ENCODE data around the gene SPATS2L. TPM values are rescaled to one million over a fixed set of nuclear protein-coding genes. Genes with fewer than 3 reads are reported as not detected.

The SPATS2L gene
- total RNA-seq, 1 donor from 2014 or later: 82.3 TPM

GRCh38 chr2:200383380-200384110 lies 77.1 kb downstream of the SPATS2L start:
- DNase-seq (ENCODE audit: low spot score): no peak
- peak; percentile 81 for ATAC-seq
- intact Hi-C loops (cut with DNase I): no loop called here

- no peak for DNase-seq (ENCODE audit: low spot score)
- ATAC-seq: no peak
Observed at GRCh38 chr2:200385063-200385635, 78.7 kb downstream of the SPATS2L start.

GRCh38 chr2:200393191-200393590 lies 86.7 kb downstream of the SPATS2L start:
- no peak for ATAC-seq
- no peak for DNase-seq (ENCODE audit: low spot score)
- intact Hi-C loops (cut with DNase I): no loop called here

More at GRCh38 chr2:200385063-200385635, 78.7 kb downstream of the SPATS2L start:
- intact Hi-C loops (cut with DNase I): no loop called here

GRCh38 chr2:200394045-200394444 lies 87.6 kb downstream of the SPATS2L start:
- ATAC-seq: no peak
- DNase-seq (ENCODE audit: low spot score): no peak
- intact Hi-C loops (cut with DNase I): no loop called here

GRCh38 chr2:200396781-200397242 lies 90.3 kb downstream of the SPATS2L start:
- ATAC-seq (peak; percentile 48), DNase-seq (ENCODE audit: low spot score) (no peak)
- intact Hi-C loops (cut with DNase I): no loop called here

- ATAC-seq (no peak), DNase-seq (ENCODE audit: low spot score) (no peak)
- intact Hi-C loops (cut with DNase I): no loop called here
Observed at GRCh38 chr2:200397785-200398184, 91.3 kb downstream of the SPATS2L start.

GRCh38 chr2:200399046-200399445 lies 92.6 kb downstream of the SPATS2L start:
- intact Hi-C loops (cut with DNase I): no loop called here
- DNase-seq (ENCODE audit: low spot score) (no peak), ATAC-seq (no peak)

GRCh38 chr2:200399636-200400035 lies 93.1 kb downstream of the SPATS2L start:
- intact Hi-C loops (cut with DNase I): no loop called here
- DNase-seq (ENCODE audit: low spot score) (no peak), ATAC-seq (no peak)

GRCh38 chr2:200403814-200404213 lies 97.3 kb downstream of the SPATS2L start:
- intact Hi-C loops (cut with DNase I): no loop called here
- ATAC-seq: no peak
- no peak for DNase-seq (ENCODE audit: low spot score)

- intact Hi-C loops (cut with DNase I): no loop called here
- no peak for ATAC-seq
- DNase-seq (ENCODE audit: low spot score): no peak
Observed at GRCh38 chr2:200404615-200405014, 98.1 kb downstream of the SPATS2L start.

GRCh38 chr2:200405599-200406298 lies 99.3 kb downstream of the SPATS2L start:
- ATAC-seq: peak; percentile 49
- DNase-seq (ENCODE audit: low spot score): no peak
- intact Hi-C loops (cut with DNase I): no loop called here

- intact Hi-C loops (cut with DNase I): no loop called here
- ATAC-seq: peak; percentile 55
- DNase-seq (ENCODE audit: low spot score): no peak
Observed at GRCh38 chr2:200406379-200406778, 99.9 kb downstream of the SPATS2L start.

GRCh38 chr2:200408428-200409316 lies 102.2 kb downstream of the SPATS2L start:
- DNase-seq (ENCODE audit: low spot score) (no peak), ATAC-seq (peak; percentile 42)
- intact Hi-C loops (cut with DNase I): no loop called here

- peak; percentile 69 for ATAC-seq
- intact Hi-C loops (cut with DNase I): no loop called here
- no peak for DNase-seq (ENCODE audit: low spot score)
Observed at GRCh38 chr2:200411831-200412230, 105.3 kb downstream of the SPATS2L start.

GRCh38 chr2:200414367-200414766 lies 107.9 kb downstream of the SPATS2L start:
- intact Hi-C loops (cut with DNase I): no loop called here
- DNase-seq (ENCODE audit: low spot score): no peak
- no peak for ATAC-seq

GRCh38 chr2:200415455-200415854 lies 109.0 kb downstream of the SPATS2L start:
- intact Hi-C loops (cut with DNase I): no loop called here
- DNase-seq (ENCODE audit: low spot score): no peak
- no peak for ATAC-seq

GRCh38 chr2:200416878-200417277 lies 110.4 kb downstream of the SPATS2L start:
- DNase-seq (ENCODE audit: low spot score) (no peak), ATAC-seq (no peak)
- intact Hi-C loops (cut with DNase I): no loop called here

- DNase-seq (ENCODE audit: low spot score) (no peak), ATAC-seq (no peak)
- intact Hi-C loops (cut with DNase I): no loop called here
Observed at GRCh38 chr2:200417366-200417765, 110.9 kb downstream of the SPATS2L start.

GRCh38 chr2:200418399-200418798 lies 111.9 kb downstream of the SPATS2L start:
- intact Hi-C loops (cut with DNase I): no loop called here
- no peak for DNase-seq (ENCODE audit: low spot score)

More at GRCh38 chr2:200418399-200418798, 111.9 kb downstream of the SPATS2L start:
- no peak for ATAC-seq
